ENCODE data around the gene TOMT. TPM values are rescaled to one million over a fixed set of nuclear protein-coding genes. Genes with fewer than 3 reads are reported as not detected.

TOMT gene
- polyA plus RNA-seq, 4 donors: not detected

DNA sequence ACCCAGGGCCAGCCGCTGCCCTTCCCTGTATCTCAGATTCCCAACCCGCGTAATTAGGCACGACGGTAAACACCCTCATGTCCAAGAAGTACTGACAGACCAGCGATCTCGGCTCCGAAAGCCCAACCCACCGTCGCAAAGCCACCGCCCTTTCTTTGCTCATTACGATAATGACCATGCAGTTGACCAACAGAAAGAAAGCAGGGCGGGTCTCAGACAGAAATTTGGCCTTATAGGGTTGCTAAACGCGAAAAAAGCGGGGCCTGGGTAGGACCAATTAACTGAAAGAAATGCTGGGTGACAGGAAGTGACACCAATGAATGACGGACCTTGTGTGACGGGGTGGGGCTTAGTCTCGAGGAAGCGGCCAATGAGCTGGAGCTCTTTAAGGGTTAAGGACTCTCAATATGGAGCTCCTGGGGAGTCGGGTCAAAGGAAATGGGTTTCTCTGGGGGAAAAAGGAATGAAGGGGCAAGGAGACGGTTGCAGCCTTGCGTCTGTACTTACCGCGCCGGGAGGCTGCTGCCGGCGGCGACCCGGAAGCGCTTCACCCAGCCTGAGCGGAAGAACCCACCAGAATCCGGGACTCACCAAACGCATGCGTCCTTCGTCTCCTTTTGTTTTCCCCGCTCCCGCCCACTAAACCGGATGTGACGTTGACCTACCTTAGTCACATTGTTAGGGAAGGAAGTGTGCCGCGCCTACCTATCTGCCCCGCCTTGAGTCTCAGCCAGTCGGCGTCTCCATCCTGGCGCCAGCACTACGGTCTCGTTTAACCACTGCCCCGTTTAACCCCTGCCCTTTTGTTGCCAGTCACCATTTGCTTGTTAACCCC is 6.6 kb downstream of the TOMT start, which contains the start of gene ANAPC15:
ANAPC15 (minus strand) TSS at position 553 of the 835 bp plus-strand sequence. CDS start 1,419 bp downstream, outside the sequence.
- DNase-seq (peak; percentile 100), FAIRE-seq (peak; percentile 59)
- H3K4me3 ChIP-seq (ENCODE audit: low read depth in 1 of 3, low read length in 3 of 3): peak within 1 kb of the TSS; percentile 53 to 63 (median 53)
- no peaks in the 10 kb centered on the region for H3K9me3 ChIP-seq (ENCODE audit: control insufficient read depth in 2 of 2, insufficient read depth in 1 of 2, low read depth in 1 of 2, low read length in 1 of 2)
- peaks cover 0 to 36% (median 0%) of the 10 kb centered on the region in 3 donors for H3K36me3 ChIP-seq (ENCODE audit: control insufficient read depth in 3 of 3, insufficient read depth in 2 of 3, low read depth in 1 of 3, low read length in 3 of 3)
- peaks cover 0 to 11% (median 0%) of the 10 kb centered on the region in 3 donors for H3K4me1 ChIP-seq (ENCODE audit: control insufficient read depth in 3 of 3, insufficient read depth in 2 of 3, low read depth in 1 of 3, low read length in 2 of 3)
- H3K27me3 ChIP-seq (ENCODE audit: control insufficient read depth in 3 of 3, insufficient read depth in 3 of 3, low read length in 3 of 3): no peaks in the 10 kb centered on the region
- H3K27ac ChIP-seq (ENCODE audit: low read depth in 1 of 3, low read length in 2 of 3): peak within 1 kb of the TSS; percentile 93 to 99 (median 94)
- 0% methylated on average over 49 of the region's 49 CpGs for WGBS, 3 donors

DNA sequence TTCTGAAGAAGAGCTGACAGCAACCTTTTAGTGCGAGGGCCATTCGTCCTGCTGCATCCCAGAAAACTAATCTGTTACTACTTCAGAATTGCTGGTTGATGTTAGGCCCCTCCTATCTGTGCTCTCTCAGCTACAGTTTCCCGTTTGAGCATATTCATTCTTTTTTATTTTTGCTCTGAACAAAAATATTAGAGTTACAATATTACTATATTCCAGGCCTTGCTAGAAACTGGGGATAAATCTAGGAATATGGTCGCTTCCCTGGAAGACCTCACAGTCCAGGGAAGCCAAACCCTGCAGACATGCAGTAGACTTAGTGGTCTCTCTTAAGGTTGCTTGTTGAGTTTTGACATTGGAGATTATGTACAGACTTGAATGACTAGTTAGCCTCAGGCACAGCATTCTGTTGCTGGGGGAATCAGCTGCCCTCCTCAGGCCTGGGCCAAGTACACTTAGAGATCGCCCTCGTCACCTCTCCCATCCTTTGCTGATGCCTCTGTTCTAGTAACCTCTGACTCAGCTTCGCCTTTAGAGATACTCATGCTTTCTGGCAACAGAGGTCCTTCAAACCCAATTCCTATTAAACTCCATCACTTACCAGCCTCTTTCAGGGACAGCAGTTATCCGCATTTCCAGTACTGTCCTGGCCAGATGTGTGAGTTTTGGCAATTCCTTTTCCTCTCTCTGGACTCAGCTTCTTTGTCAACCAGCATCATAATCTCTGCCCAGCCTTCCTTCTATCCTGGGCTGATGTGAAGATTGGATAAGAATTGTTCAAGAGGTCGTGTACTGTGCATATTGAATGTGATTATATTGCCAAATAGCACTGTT is 7.5 kb downstream of the TOMT start:
- Histone ChIP-seq H3K36me3 (ENCODE audit: control insufficient read depth in 3 of 3, insufficient read depth in 2 of 3, low read depth in 1 of 3, low read length in 3 of 3) (peaks cover 0 to 29% (median 0%) of the 10 kb centered on the region in 3 donors), H3K4me3 (ENCODE audit: low read depth in 1 of 3, low read length in 3 of 3) (peak overlapping the region in 1 of 3 donors; percentile 63), H3K27ac (ENCODE audit: low read depth in 1 of 3, low read length in 2 of 3) (peak overlapping the region; percentile 71 to 99 (median 94)), H3K27me3 (ENCODE audit: control insufficient read depth in 3 of 3, insufficient read depth in 3 of 3, low read length in 3 of 3) (no peaks in the 10 kb centered on the region), H3K9me3 (ENCODE audit: control insufficient read depth in 2 of 2, insufficient read depth in 1 of 2, low read depth in 1 of 2, low read length in 1 of 2) (no peaks in the 10 kb centered on the region), H3K4me1 (ENCODE audit: control insufficient read depth in 3 of 3, insufficient read depth in 2 of 3, low read depth in 1 of 3, low read length in 2 of 3) (peaks cover 0 to 11% (median 0%) of the 10 kb centered on the region in 3 donors)
- 64% methylated on average over 9 of the region's 9 CpGs for WGBS, 3 donors
- no peak for FAIRE-seq
- peak in 1 of 2 donors; percentile 20 for DNase-seq

DNA sequence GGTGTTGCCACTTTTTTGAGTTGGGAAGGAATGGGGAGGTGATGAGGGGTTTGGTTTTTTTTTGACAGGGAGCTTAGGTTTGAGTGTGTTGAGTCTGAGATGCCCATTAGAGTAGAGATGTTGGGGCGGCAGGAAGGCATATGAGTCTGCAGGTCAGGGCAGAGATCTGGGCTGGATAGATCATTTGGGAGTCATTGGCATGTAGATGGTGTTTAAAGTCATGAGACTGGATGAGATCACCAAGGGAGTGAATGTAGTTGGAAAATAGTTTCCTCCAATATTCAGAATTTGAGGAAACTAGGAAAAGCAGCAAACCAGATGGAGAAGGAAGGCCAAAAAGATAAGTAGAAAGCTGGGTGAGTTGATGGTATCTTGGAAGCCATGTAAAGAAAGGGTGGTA is 8.8 kb downstream of the TOMT start:
- 94 to 100% (median 96%) methylated on average over 1 of the region's 1 CpG for WGBS, 3 donors
- no peaks in the 10 kb centered on the region for H3K27me3 ChIP-seq (ENCODE audit: control insufficient read depth in 3 of 3, insufficient read depth in 3 of 3, low read length in 3 of 3)
- no peak overlapping the region for H3K4me3 ChIP-seq (ENCODE audit: low read depth in 1 of 3, low read length in 3 of 3)
- no peaks in the 10 kb centered on the region for H3K9me3 ChIP-seq (ENCODE audit: control insufficient read depth in 2 of 2, insufficient read depth in 1 of 2, low read depth in 1 of 2, low read length in 1 of 2)
- FAIRE-seq (no peak), DNase-seq (no peak)
- H3K36me3 ChIP-seq (ENCODE audit: control insufficient read depth in 3 of 3, insufficient read depth in 2 of 3, low read depth in 1 of 3, low read length in 3 of 3): peaks cover 0 to 15% (median 0%) of the 10 kb centered on the region in 3 donors
- no peak overlapping the region for H3K27ac ChIP-seq (ENCODE audit: low read depth in 1 of 3, low read length in 2 of 3)
- H3K4me1 ChIP-seq (ENCODE audit: control insufficient read depth in 3 of 3, insufficient read depth in 2 of 3, low read depth in 1 of 3, low read length in 2 of 3): peaks cover 0 to 11% (median 0%) of the 10 kb centered on the region in 3 donors

DNA sequence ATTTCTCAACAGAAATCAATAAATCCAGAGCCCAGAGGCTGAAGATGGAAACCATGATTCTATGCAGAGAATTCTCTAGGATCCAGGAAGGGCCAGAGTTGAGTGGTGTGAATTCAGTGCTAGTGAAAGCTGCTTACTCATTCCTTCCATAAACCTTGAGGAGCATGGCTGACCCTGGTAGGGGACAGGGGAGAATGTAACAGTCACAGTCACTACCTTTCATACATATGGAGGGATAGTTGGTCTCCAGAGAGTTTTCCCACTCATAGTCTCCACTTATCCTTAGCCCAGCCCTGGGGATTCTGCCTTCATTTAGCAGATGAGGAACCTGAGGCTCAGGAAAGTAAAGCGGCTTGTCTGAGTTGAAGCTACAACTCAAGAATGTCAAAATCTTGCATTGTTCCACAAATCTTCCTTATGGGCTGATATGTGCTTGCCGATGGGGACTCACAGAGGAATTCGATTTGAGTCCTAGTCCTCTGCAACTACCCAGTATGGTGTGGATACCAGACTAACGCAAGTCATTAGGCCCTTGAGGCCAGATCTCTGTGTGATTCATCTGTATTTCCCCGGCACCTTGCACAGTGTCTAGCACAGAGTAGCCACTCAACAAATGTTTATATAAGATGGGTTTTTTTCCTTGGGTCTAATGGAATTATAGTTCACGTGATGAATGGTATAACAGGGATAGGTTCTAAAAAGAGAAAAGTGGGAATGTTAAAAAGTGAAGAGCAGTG is 10.5 kb downstream of the TOMT start:
- WGBS, 3 donors: 86 to 95% (median 87%) methylated on average over 6 of the region's 6 CpGs

DNA sequence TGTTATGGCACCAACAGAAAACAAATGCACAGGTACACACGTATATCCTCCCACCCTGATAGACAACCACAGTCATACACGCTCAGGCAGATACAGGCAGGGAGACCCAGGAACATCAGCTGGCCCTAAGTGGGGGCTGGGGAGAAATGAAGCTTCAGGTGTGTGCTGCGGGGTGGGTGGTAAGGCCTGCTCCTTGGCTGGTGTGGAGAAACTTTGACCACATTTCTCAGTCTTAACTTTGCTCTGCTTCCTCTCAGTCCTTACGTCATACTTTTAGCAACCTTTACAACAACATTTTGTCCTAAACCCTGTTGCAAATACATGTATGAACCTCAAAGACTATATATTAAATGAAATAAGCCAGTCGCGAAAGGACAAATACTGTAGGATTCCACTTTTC is 13.5 kb downstream of the TOMT start:
- no peak for DNase-seq
- Histone ChIP-seq H3K27ac (ENCODE audit: low read depth in 1 of 3, low read length in 2 of 3) (no peak overlapping the region), H3K9me3 (ENCODE audit: control insufficient read depth in 2 of 2, insufficient read depth in 1 of 2, low read depth in 1 of 2, low read length in 1 of 2) (no peaks in the 10 kb centered on the region), H3K36me3 (ENCODE audit: control insufficient read depth in 3 of 3, insufficient read depth in 2 of 3, low read depth in 1 of 3, low read length in 3 of 3) (no peaks in the 10 kb centered on the region), H3K4me3 (ENCODE audit: low read depth in 1 of 3, low read length in 3 of 3) (no peak overlapping the region), H3K4me1 (ENCODE audit: control insufficient read depth in 3 of 3, insufficient read depth in 2 of 3, low read depth in 1 of 3, low read length in 2 of 3) (peaks cover 0 to 2% (median 0%) of the 10 kb centered on the region in 3 donors), H3K27me3 (ENCODE audit: control insufficient read depth in 3 of 3, insufficient read depth in 3 of 3, low read length in 3 of 3) (no peaks in the 10 kb centered on the region)
- WGBS, 3 donors: 77 to 86% (median 85%) methylated on average over 6 of the region's 6 CpGs
- FAIRE-seq: no peak

More for the DNA sequence above, 10.5 kb downstream of the TOMT start:
- Histone ChIP-seq H3K27ac (ENCODE audit: low read depth in 1 of 3, low read length in 2 of 3) (no peak overlapping the region), H3K9me3 (ENCODE audit: control insufficient read depth in 2 of 2, insufficient read depth in 1 of 2, low read depth in 1 of 2, low read length in 1 of 2) (no peaks in the 10 kb centered on the region), H3K36me3 (ENCODE audit: control insufficient read depth in 3 of 3, insufficient read depth in 2 of 3, low read depth in 1 of 3, low read length in 3 of 3) (no peaks in the 10 kb centered on the region), H3K4me1 (ENCODE audit: control insufficient read depth in 3 of 3, insufficient read depth in 2 of 3, low read depth in 1 of 3, low read length in 2 of 3) (peaks cover 0 to 11% (median 0%) of the 10 kb centered on the region in 3 donors), H3K27me3 (ENCODE audit: control insufficient read depth in 3 of 3, insufficient read depth in 3 of 3, low read length in 3 of 3) (no peaks in the 10 kb centered on the region), H3K4me3 (ENCODE audit: low read depth in 1 of 3, low read length in 3 of 3) (no peak overlapping the region)
- DNase-seq (no peak), FAIRE-seq (no peak)

DNA sequence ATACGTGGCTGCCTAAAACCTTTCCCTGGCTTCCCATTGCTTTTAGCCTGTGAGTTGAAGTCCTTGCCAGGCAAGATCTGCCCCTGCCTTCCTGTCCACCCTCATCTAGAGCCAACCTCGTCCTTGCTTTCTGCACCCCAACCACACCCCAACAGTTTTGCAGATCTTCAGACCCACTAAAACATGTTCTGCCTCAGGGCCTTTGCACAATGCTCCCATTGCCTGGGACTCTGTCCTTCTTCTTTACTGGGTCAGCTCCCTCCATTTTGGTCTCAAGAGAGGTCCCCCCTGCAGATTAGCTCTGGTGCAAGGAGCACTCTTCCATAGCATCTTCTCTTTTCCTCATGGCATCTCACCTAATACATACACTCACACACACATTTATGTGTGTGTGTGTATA is 15.2 kb downstream of the TOMT start:
- FAIRE-seq: no peak
- no peaks in the 10 kb centered on the region for H3K27me3 ChIP-seq (ENCODE audit: control insufficient read depth in 3 of 3, insufficient read depth in 3 of 3, low read length in 3 of 3)
- no peak for DNase-seq
- H3K4me1 ChIP-seq (ENCODE audit: control insufficient read depth in 3 of 3, insufficient read depth in 2 of 3, low read depth in 1 of 3, low read length in 2 of 3): peaks cover 0 to 2% (median 0%) of the 10 kb centered on the region in 3 donors
- 76 to 88% (median 77%) methylated on average over 2 of the region's 2 CpGs for WGBS, 3 donors
- no peaks in the 10 kb centered on the region for H3K9me3 ChIP-seq (ENCODE audit: control insufficient read depth in 2 of 2, insufficient read depth in 1 of 2, low read depth in 1 of 2, low read length in 1 of 2)
- H3K36me3 ChIP-seq (ENCODE audit: control insufficient read depth in 3 of 3, insufficient read depth in 2 of 3, low read depth in 1 of 3, low read length in 3 of 3): no peaks in the 10 kb centered on the region
- no peak overlapping the region for H3K27ac ChIP-seq (ENCODE audit: low read depth in 1 of 3, low read length in 2 of 3)
- H3K4me3 ChIP-seq (ENCODE audit: low read depth in 1 of 3, low read length in 3 of 3): no peak overlapping the region

DNA sequence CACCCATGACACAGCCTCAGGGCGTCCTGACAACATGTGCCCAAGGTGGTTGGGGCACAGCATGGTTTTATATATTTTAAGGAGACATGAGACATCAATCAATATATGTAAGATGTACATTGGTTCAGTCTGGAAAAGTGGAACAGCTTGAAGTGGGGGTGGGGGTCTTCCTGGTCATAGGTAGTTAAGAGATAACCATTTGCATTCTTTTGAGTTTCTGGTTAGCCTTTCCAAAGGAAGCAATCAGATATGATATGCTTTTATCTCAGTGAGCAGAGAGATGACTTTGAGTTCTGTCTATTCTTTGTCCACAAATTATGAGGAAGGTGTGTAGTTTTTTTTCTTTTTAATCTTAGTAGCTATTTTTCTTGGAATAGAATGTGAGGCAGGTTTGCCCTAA is 16.9 kb downstream of the TOMT start:
- Histone ChIP-seq H3K36me3 (ENCODE audit: control insufficient read depth in 3 of 3, insufficient read depth in 2 of 3, low read depth in 1 of 3, low read length in 3 of 3) (no peaks in the 10 kb centered on the region), H3K4me1 (ENCODE audit: control insufficient read depth in 3 of 3, insufficient read depth in 2 of 3, low read depth in 1 of 3, low read length in 2 of 3) (peaks cover 0 to 2% (median 0%) of the 10 kb centered on the region in 3 donors), H3K27ac (ENCODE audit: low read depth in 1 of 3, low read length in 2 of 3) (no peak overlapping the region), H3K4me3 (ENCODE audit: low read depth in 1 of 3, low read length in 3 of 3) (no peak overlapping the region), H3K27me3 (ENCODE audit: control insufficient read depth in 3 of 3, insufficient read depth in 3 of 3, low read length in 3 of 3) (no peaks in the 10 kb centered on the region), H3K9me3 (ENCODE audit: control insufficient read depth in 2 of 2, insufficient read depth in 1 of 2, low read depth in 1 of 2, low read length in 1 of 2) (no peaks in the 10 kb centered on the region)
- WGBS, 3 donors: 79 to 95% (median 89%) methylated on average over 1 of the region's 1 CpG
- FAIRE-seq (no peak), DNase-seq (no peak)

Measured in small intestine (tissue), 7 donors.